Kidney (tissue), 14 donors: ENCODE measurements around the gene HECTD4. TPM values are rescaled to one million over a fixed set of nuclear protein-coding genes. Genes with fewer than 3 reads are reported as not detected.

Experiments
- DNase-seq, 5 donors: peaks; one replicate each; pipeline ENCODE4 v3.0.0-alpha.2; 2013 to 2020
- FAIRE-seq: peaks from 2 replicates; lab custom pipeline; 2012; peaks lifted over from hg19 to GRCh38; lab: Jason Lieb, UNC
- H3K27ac ChIP-seq, 2 donors: one replicate each; pipeline ENCODE4 v1.7.0; 2013; ENCODE audit warnings: low read depth in 2 of 2, low read length in 2 of 2, inconsistent platforms in 1 of 2
- H3K27me3 ChIP-seq: one replicate; pipeline ENCODE4 v1.7.1; 2013; ENCODE audit warnings: low read length, inconsistent platforms; ENCODE audit not compliant: control insufficient read depth, insufficient read depth
- H3K36me3 ChIP-seq, 3 donors: one replicate each; pipeline versions ENCODE4 v1.7.0 to v1.7.1; 2013; ENCODE audit warnings: low read length in 3 of 3, control low read depth in 1 of 3, inconsistent platforms in 1 of 3; ENCODE audit not compliant: insufficient read depth in 3 of 3, control insufficient read depth in 2 of 3
- H3K4me1 ChIP-seq, 3 donors: one replicate each; pipeline versions ENCODE4 v1.7.0 to v1.7.1; 2013; ENCODE audit warnings: low read length in 3 of 3, inconsistent platforms in 1 of 3, low read depth in 1 of 3; ENCODE audit not compliant: control insufficient read depth in 2 of 3, insufficient read depth in 2 of 3
- H3K4me3 ChIP-seq, 3 donors: one replicate each; pipeline versions ENCODE4 v1.7.0 to v1.8.1; 2013; ENCODE audit warnings: low read length in 3 of 3, control low read depth in 1 of 3, inconsistent platforms in 1 of 3
- H3K9ac ChIP-seq, 3 donors: one replicate each; pipeline versions ENCODE4 v1.7.0 to v1.7.1; 2013; ENCODE audit warnings: low read length in 3 of 3, control low read depth in 1 of 3, inconsistent platforms in 1 of 3
- H3K9me3 ChIP-seq, 3 donors: one replicate each; pipeline versions ENCODE4 v1.7.0 to v1.7.1; 2013; ENCODE audit warnings: low read length in 3 of 3, control low read depth in 1 of 3, inconsistent platforms in 1 of 3; ENCODE audit not compliant: control insufficient read depth in 2 of 3, insufficient read depth in 1 of 3
- intact Hi-C: fragments of 100-400 bp; cut with DNase I; formaldehyde crosslinking; loops from one replicate; pipeline ENCODE4 v1.11.1; 2022
- polyA plus RNA-seq: library from polyadenylated mRNA; stranded (reverse); fragments of 350-450 nt; fragmentation: Illumina TruSeq; extraction: RNeasy Lipid Tissue Mini Kit (QIAGEN cat#74804); gene quantifications from one replicate; pipeline ENCODE4 v1.2.3, GENCODE V29; 2014; ENCODE audit warnings: low read depth, low replicate concordance; ENCODE audit not compliant: insufficient read depth
- total RNA-seq: library from RNA; stranded (reverse); fragmentation: NEBNext Ultra II Directional; extraction: Animal tissue kit (Norgen Biotek cat#: 25700); gene quantifications from one replicate; pipeline ENCODE4 v1.2.1, GENCODE V29; 2021
- TF ChIP-seq, protein P1 (sequence below): IDR thresholded peaks from 3 replicates; pipeline ENCODE4 v1.5.1; 2012; ENCODE audit warnings: mild to moderate bottlenecking, moderate library complexity, borderline replicate concordance; ENCODE audit not compliant: insufficient read depth; ENCODE audit errors: extremely low read depth
- donor health status: control.
- donor health status: control.
- donor health status: control.
- donor health status: control.
- donor health status: control.
- donor health status: DM: yes; HTN: yes; CAD: no.
- donor health status: Normal renal cell carcinoma (clear cell type).

The HECTD4 gene
- total and polyA plus RNA-seq, 2 donors from 2014 or later = 15.6 to 53.1 TPM

DNA sequence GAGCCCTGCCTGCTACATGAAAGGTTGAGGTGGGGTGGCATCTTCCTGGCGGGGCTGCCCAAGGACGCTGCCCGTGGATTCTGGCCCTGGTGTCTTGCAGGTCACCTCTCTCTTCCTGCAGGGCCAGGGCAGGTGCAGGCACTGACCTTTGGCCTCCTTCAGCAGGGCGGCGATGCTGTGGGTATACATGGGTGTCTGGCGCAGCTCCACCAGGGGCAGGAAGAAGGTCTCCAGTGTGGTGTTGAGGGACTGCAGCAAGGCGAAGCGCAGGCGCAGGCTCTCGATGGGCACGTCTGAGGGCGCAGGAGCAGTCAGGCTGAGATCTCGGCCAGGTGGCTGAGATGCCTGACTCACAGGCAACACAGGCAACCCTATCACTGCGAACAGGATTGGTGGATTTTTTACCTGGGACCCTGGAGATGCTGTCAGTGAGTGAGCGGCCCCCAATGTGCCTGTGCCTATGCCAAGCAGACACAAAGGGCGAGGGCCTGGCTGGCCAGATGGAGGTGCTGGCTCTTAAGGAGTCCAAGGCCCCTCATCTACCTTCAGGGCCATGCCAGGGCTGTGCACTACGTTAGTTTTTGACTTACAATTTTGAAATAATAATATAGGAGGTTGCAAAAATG, 211.1 kb downstream of the HECTD4 start:
- no peak for FAIRE-seq
- no peak for DNase-seq
- intact Hi-C loops = no loop called here
- no peak overlapping the region for H3K9ac ChIP-seq
- no peak overlapping the region for H3K27ac ChIP-seq
- TF ChIP-seq, protein P1, sequence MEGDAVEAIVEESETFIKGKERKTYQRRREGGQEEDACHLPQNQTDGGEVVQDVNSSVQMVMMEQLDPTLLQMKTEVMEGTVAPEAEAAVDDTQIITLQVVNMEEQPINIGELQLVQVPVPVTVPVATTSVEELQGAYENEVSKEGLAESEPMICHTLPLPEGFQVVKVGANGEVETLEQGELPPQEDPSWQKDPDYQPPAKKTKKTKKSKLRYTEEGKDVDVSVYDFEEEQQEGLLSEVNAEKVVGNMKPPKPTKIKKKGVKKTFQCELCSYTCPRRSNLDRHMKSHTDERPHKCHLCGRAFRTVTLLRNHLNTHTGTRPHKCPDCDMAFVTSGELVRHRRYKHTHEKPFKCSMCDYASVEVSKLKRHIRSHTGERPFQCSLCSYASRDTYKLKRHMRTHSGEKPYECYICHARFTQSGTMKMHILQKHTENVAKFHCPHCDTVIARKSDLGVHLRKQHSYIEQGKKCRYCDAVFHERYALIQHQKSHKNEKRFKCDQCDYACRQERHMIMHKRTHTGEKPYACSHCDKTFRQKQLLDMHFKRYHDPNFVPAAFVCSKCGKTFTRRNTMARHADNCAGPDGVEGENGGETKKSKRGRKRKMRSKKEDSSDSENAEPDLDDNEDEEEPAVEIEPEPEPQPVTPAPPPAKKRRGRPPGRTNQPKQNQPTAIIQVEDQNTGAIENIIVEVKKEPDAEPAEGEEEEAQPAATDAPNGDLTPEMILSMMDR = no peak
- no peaks in the 10 kb centered on the region for H3K4me1 ChIP-seq
- no peaks in the 10 kb centered on the region for H3K9me3 ChIP-seq
- peaks cover 4 to 26% (median 15%) of the 10 kb centered on the region in 3 donors for H3K36me3 ChIP-seq
- no peaks in the 10 kb centered on the region for H3K27me3 ChIP-seq
- H3K4me3 ChIP-seq = no peak overlapping the region

DNA sequence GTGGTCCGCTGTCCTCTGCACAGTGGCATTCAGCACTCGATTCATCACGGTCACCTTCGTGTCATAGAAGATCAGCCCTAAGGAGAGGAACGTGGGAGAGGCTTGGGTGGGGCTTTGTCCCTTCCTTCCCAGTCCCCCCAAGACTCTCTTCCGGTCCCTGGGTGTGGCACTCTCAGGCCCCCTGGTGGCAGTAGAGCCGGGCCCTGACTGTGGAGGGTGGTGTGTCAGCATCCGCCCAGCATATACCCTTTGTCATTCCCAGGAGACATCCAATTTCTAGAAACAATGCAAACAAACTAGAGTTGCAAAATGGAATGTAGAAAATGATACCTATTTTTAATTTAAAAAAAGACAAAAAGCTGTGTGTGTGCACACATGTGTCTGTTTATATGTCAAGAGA, 211.9 kb downstream of the HECTD4 start:
- no peak for DNase-seq
- TF ChIP-seq, protein P1 = peak; percentile 29
- FAIRE-seq = no peak
- H3K9me3 ChIP-seq = no peaks in the 10 kb centered on the region
- no peaks in the 10 kb centered on the region for H3K4me1 ChIP-seq
- peaks cover 4 to 19% (median 9%) of the 10 kb centered on the region in 3 donors for H3K36me3 ChIP-seq
- intact Hi-C loops = no loop called here
- H3K9ac ChIP-seq = no peak overlapping the region
- no peaks in the 10 kb centered on the region for H3K27me3 ChIP-seq
- no peak overlapping the region for H3K4me3 ChIP-seq
- H3K27ac ChIP-seq = no peak overlapping the region

DNA sequence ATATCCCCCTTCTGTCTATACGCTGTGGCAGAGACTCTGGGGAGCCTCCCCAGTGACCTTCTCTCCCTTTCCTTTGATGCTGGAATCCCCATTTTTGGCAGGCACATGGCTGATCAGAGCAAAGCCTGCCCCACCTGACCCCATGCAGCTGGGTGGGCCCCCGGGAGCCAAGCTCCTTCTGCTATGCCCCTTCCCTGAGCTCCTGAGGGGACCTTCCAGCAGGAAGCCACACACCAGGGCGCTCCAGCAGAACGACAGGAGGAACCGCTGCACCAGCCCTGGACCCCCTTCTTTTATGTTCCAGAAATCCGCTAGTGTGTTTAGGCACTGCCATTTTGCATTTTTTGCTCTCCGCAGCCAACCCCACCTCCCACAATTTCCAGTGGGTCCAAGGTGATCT, 212.3 kb downstream of the HECTD4 start:
- intact Hi-C loops = no loop called here
- Histone ChIP-seq H3K9me3 (no peaks in the 10 kb centered on the region), H3K4me3 (no peak overlapping the region), H3K36me3 (peaks cover under 1 to 15% (median 5%) of the 10 kb centered on the region in 3 donors), H3K27ac (no peak overlapping the region), H3K9ac (no peak overlapping the region), H3K4me1 (no peaks in the 10 kb centered on the region), H3K27me3 (no peaks in the 10 kb centered on the region)
- FAIRE-seq (no peak), DNase-seq (no peak)
- TF ChIP-seq, protein P1 = no peak
